Activated effector memory CD4-positive, alpha-beta T cell treated with anti-CD3 and anti-CD28 coated beads, Interleukin-2, amount 50 U/mL, for 16 hours (primary cell): Measurements from ENCODE around the gene DKK3.

Experiments used
- DNase-seq: peaks from one replicate; pipeline ENCODE4 v3.0.0-alpha.2; 2020

DKK3 gene

GRCh38 chr11:12029738-12030363 is 21.4 kb upstream of the DKK3 start:
- DNase-seq = no peak

GRCh38 chr11:12029119-12029518 is 20.7 kb upstream of the DKK3 start:
- no peak for DNase-seq

DNA sequence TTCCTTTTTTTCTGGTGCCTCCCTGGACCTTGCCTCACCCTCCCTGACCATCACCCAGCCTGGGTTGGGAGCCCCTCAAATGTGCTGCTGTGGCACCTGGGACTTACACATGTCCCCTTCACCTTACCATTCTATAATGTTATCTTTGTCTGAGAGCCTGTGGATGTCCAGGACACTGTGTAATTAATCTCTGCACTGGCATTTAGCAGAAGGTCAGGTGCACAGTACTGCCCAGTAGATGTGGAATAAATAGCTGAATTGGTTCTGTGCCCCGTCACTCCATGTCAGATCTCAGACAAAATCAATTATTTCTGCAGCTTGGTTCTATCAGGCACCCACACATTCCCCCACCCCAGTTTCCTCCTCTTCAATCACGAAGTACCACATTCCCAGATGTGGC is 19.9 kb upstream of the DKK3 start:
- no peak for DNase-seq

DNA sequence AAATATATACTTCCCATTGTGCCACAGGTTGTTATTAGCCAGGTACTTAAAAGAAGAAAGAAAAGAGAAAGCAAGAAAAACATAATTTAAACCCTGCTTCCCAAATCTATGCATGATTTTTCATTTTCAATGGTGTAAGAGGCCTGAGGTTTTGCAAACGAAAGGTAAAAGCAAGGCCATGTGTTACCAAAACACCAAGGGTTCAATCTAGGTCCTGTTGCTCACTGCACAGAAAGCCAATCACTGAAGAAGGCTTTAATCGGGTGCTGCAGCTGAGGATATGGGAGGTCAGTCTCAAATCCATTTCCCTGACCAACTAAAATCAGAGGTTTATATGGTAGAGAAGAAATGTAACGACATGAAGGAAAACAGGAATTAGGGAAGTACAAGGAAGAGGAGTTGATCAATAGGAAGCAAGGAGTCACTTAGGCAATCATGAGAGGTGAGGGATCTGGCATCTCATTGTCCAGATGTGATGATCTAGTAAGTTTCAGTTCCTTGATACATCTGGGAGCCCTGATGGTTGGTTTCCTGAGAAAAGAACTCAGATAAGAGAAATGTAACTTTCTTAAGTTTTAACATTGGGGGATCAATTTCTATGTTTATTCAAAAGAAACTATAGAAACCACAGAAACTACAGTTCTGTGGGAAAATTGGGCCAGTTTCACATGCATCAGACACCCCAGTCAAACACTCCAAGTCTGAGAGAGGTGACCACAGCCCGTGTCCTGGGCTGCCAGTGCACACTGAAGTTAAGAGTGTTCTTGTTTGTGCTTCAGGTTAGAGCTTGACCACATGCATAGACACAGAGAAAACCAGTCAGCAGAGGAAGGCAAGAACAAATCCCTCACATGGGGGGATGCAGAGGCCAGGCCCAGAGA is 18.1 kb upstream of the DKK3 start:
- DNase-seq = no peak

DNA sequence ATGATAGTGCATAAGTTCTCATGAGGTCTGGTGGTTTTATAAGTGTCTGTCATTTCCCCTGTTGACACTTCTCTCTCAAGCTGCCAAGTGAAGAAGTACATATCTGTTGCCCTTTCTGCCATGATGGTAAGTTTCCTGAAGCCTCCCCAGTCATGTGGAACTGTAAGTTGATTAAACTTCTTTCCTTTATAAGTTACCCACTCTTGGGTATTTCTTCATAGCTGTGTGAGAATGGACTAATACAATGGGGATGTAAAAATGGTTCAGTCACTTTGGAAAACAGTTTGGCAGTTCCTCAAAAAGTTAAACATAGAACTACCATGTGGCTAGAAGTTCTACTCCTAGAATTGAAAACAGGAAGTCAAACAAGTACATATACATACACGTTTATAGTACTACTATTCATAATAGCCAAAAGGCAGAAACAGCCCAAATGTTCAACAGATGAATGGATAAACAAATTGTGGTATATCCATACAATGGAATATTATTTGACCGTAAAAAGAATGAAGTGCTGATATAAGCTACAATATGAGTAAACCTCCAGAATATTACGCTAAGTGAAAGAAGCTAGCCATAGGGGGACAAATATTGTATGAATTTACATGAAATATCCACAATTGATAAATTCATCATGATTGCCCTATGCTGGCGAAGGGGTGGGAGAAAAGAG is 16.0 kb upstream of the DKK3 start:
- no peak for DNase-seq

GRCh38 chr11:12023015-12023414 is 14.6 kb upstream of the DKK3 start:
- DNase-seq = no peak

DNA sequence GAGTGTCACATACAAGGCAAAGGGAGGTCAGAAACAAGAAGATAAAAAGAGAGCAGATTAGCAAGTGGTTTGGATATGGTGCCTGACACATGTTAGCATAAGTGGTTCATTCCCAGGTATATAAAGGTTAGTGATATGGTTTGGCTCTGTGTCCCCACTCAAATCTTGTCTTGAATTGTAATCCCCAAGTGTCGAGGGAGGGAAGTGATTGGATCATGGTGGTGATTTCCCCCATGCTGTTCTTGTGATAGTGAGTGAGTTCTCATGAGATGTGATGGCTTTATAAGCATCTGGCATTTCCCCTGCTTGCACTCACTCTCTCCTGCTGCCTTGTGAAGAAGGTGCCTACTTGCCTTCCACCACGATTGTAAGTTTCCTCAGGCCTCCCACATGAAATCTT is 12.1 kb upstream of the DKK3 start:
- no peak for DNase-seq

DNA sequence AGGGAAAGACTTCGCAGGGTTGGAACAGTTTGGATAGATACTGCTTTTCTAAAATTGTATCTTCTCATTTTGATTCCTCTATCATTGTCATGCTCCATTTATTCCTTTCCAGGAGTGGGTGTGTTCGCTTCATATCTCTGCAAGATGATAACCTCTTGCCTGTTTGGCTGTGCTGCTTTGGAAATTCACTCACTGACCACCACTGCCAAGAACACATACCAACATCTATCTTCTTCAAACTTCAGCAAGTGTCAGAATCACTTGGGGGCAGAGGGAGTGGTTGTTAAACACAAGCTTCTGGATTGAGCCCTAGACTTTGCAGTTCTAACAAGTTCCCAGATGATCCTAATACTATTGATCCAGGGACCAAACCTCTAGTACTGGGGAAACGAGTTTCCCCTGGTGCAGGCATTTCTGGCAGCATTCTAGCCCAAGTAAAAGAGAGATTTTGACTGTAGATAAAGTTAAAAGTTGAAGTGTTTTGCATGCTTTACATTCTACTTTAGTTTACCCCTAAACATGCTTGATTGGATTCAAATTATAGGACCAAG is 11.5 kb upstream of the DKK3 start:
- no peak for DNase-seq

- no peak for DNase-seq
Measured at GRCh38 chr11:12019337-12019736, 10.9 kb upstream of the DKK3 start.

GRCh38 chr11:12017865-12018453 is 9.5 kb upstream of the DKK3 start:
- DNase-seq = no peak

DNA sequence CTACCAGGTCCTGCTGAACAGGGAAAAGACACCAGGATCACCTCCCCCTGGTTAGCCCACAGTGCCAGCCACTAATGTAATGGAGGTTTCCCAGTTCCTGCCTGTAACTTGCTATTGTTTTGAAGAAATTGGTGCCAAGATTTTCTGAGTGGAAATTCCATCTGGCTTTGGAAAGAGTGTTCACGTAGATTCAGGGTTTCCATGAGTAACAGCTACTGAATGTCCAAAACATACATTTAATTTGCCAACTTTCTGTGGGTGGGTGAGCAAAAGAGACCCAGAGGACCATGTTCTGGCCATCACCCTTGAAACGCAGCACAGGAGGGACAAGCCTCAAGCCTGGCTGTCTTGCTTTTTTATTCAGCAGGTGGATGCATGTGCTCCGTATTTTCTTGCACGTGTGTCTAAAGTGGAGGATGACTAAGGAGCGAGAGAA is 8.8 kb upstream of the DKK3 start:
- no peak for DNase-seq

- DNase-seq = no peak
Measured at GRCh38 chr11:12016246-12016645, 7.8 kb upstream of the DKK3 start.

DNA sequence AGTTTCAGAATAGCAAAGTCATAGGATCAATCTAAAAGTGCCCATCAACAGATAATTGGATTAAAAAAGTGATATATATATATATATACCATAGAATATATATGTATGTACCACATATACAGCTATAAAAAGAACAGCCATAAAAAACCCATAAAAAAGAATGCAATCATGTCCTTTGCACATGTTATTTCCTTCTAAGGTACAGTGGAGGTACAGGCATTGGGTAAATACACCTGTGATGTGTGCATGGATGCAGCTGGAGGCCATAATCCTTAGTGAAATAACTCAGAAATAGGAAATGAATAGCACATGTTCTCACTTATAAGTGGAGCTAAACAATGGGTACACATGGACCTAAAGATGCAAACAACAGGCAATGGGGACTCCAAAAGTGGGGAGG is 7.1 kb upstream of the DKK3 start:
- DNase-seq = no peak

DNA sequence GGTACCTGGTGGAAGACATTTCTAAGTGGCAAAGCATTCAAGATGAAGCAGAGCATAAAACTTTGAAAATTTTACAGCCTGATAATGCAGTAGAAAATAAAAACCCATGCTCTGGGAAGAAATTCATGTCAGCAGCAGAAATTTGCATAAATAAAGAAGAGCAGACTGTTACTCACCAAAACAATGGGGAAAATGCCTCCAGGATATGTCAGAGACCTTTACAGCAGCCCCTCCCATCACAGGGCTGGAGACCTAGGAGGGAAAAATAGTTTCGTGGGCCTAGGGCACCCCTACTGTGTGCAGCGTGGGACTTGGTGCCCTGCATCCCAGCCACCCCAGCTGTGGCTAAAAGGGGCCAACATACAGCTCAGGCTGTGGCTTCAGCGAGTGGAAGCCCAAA is 5.4 kb upstream of the DKK3 start:
- no peak for DNase-seq

- no peak for DNase-seq
Measured at GRCh38 chr11:12009617-12010321, 1.3 kb upstream of the DKK3 start.

DNA sequence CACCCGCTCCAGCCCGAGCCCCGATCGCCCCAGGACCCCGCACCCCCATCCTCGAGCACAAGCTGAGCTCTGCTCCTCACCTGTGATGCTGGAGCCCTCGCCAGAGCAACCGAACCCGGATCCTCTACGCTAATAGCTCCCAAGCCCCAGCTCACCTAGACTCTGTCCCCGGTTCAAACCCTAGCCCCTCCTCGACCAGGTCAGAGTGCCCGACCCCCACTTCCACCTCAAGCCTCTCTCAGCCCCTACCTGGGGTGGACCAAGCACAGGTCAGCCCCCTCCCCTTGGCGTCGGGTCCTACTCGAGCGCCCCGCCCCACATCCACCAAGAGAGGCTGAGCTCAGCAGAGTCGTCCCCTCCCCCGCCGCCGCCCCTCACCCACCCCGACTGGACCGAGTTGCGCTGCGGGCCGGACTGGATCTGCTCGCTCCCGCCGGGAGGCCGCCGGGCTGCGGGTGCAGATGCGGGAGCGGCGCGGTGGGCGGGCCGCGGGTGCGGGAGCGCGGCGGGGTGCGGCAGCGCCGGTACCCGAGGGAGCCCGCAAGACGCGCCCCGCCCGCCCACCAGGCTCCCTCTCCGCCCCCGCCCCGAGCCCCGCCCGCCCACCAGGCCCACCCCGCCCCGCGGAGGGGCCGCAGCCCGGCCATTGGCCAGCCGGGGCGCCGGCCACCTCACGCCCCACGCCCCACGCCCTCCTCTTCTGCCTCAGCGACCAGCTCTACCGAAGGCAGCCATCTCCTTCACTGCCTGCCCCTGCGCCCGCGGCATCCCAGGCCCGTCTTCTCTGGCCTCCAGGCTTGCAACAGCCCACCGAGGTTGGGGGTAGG is 577 bp upstream of the DKK3 start:
- no peak for DNase-seq

- no peak for DNase-seq
Measured at GRCh38 chr11:12007230-12007593, 1.2 kb downstream of the DKK3 start.

- DNase-seq = no peak
Measured at GRCh38 chr11:12006552-12007229, 1.7 kb downstream of the DKK3 start.

DNA sequence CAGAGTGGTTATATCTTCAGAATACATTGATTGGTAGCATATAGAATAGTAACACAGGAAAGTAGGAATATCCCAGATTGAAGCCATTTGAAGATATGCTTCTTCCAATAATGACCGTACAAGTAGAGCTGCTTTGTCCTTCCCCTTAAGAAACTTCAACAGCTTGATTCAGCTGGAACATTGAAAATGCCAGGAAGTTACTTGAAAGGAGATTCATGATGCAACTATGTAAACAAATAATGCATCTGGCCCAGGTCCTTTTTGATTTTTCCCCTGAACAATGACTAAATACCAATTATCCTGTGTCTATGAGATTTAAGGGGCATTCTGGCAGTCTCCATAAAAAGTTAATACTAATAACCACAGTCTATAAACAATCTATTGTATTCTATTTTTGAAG is 3.0 kb downstream of the DKK3 start:
- DNase-seq = no peak

GRCh38 chr11:12005061-12005460 is 3.4 kb downstream of the DKK3 start:
- no peak for DNase-seq

GRCh38 chr11:12003815-12004214 is 4.6 kb downstream of the DKK3 start:
- DNase-seq = no peak
